GM23338 (cell line): Measurements from ENCODE around the gene COA1. TPM values are rescaled to one million over a fixed set of nuclear protein-coding genes. Genes with fewer than 3 reads are reported as not detected.

ENCODE experiments used
- ATAC-seq: fragments of 200-7000 bp; cut with Tn5 transposase; 3 replicates; pipeline ENCODE4 v1.9.1; 2020
- DNase-seq: peaks from one replicate; pipeline ENCODE4 v3.0.0-alpha.2; 2015; ENCODE audit warnings: low spot score
- H2AFZ ChIP-seq: fragments of 200-600 bp; sonication (generic); 2 replicates; pipeline ENCODE4 v1.8.0; 2016; ENCODE audit warnings: antibody characterized with exemption, mild to moderate bottlenecking, moderate library complexity
- H3F3A ChIP-seq: fragments of 200-600 bp; sonication (generic); replicated peaks from 2 replicates; pipeline ENCODE4 v1.8.0; 2017; ENCODE audit warnings: antibody characterized with exemption, mixed run types, low read depth
- H3K27ac ChIP-seq: fragments of 200-600 bp; sonication (generic); 2 replicates; pipeline ENCODE4 v1.6.1; 2016; ENCODE audit warnings: low read depth
- H3K27me3 ChIP-seq: fragments of 200-600 bp; sonication (generic); 2 replicates; pipeline ENCODE4 v1.8.0; 2016; ENCODE audit warnings: mild to moderate bottlenecking, mixed run types, moderate library complexity; ENCODE audit not compliant: insufficient read depth
- H3K36me3 ChIP-seq: fragments of 200-600 bp; sonication (generic); 2 replicates; pipeline ENCODE4 v1.8.0; 2016; ENCODE audit warnings: mild to moderate bottlenecking; ENCODE audit not compliant: insufficient read depth
- H3K4me1 ChIP-seq: fragments of 200-600 bp; sonication (generic); 2 replicates; pipeline ENCODE4 v1.8.0; 2016; ENCODE audit warnings: mild to moderate bottlenecking, moderate library complexity; ENCODE audit not compliant: insufficient read depth
- H3K4me2 ChIP-seq: fragments of 200-600 bp; sonication (generic); 2 replicates; pipeline ENCODE4 v1.7.1; 2017; ENCODE audit warnings: mixed run types
- H3K4me3 ChIP-seq: fragments of 200-600 bp; sonication (generic); 2 replicates; pipeline ENCODE4 v1.6.1; 2016; ENCODE audit warnings: mixed run types
- H3K79me2 ChIP-seq: fragments of 200-600 bp; sonication (generic); replicated peaks from 2 replicates; pipeline ENCODE4 v1.8.0; 2017; ENCODE audit warnings: mild to moderate bottlenecking; ENCODE audit not compliant: insufficient read depth
- H3K9me2 ChIP-seq: fragments of 200-600 bp; sonication (generic); 2 replicates; pipeline ENCODE4 v1.8.0; 2017; ENCODE audit not compliant: insufficient read depth
- H4K20me1 ChIP-seq: fragments of 200-600 bp; sonication (generic); replicated peaks from 2 replicates; pipeline ENCODE4 v1.8.0; 2017; ENCODE audit warnings: mild to moderate bottlenecking; ENCODE audit not compliant: insufficient read depth
- H3K27ac Mint-ChIP-seq: 2 replicates; pipeline ENCODE4 v1.8.0; 2020; ENCODE audit warnings: inconsistent platforms, mild to moderate bottlenecking, moderate library complexity, mixed read lengths
- H3K27me3 Mint-ChIP-seq: 3 replicates; pipeline ENCODE4 v1.8.0; 2022; ENCODE audit warnings: low read depth, mild to moderate bottlenecking, moderate library complexity, mixed read lengths, inconsistent platforms; ENCODE audit not compliant: insufficient read depth, poor library complexity
- H3K36me3 Mint-ChIP-seq: 3 replicates; pipeline ENCODE4 v1.8.0; 2021; ENCODE audit warnings: low read depth, mild to moderate bottlenecking, inconsistent platforms, moderate library complexity, mixed read lengths
- H3K4me1 Mint-ChIP-seq: 3 replicates; pipeline ENCODE4 v1.8.0; 2020; ENCODE audit warnings: mild to moderate bottlenecking, inconsistent platforms, mixed read lengths
- H3K4me3 Mint-ChIP-seq: 3 replicates; pipeline ENCODE4 v1.8.0; 2021; ENCODE audit warnings: moderate library complexity, mild to moderate bottlenecking, inconsistent platforms, mixed read lengths
- H3K9me3 Mint-ChIP-seq: 3 replicates; pipeline ENCODE4 v1.8.0; 2020; ENCODE audit warnings: moderate library complexity, mild to moderate bottlenecking, inconsistent platforms, mixed read lengths
- CREB1 ChIP-seq: fragments of 250-450 bp; sonication (Bioruptor Pico); IDR thresholded peaks from 2 replicates; pipeline ENCODE4 v1.5.0; 2020; ENCODE audit warnings: low read depth, mild to moderate bottlenecking, moderate library complexity
- EZH2 ChIP-seq: fragments of 200-600 bp; sonication (generic); IDR thresholded peaks from one replicate; pipeline ENCODE4 v1.8.0; 2017; ENCODE audit warnings: antibody characterized with exemption, mild to moderate bottlenecking, low read depth; ENCODE audit not compliant: unreplicated experiment
- EZH2phosphoT487 ChIP-seq: fragments of 200-600 bp; sonication (generic); IDR thresholded peaks from one replicate; pipeline ENCODE4 v1.8.1; 2018; ENCODE audit warnings: antibody characterized with exemption; ENCODE audit not compliant: unreplicated experiment
- JUNB ChIP-seq: IDR thresholded peaks from one replicate; pipeline ENCODE4 v1.6.1; 2016; ENCODE audit warnings: antibody characterized with exemption; ENCODE audit not compliant: unreplicated experiment
- NANOG ChIP-seq: IDR thresholded peaks from 2 replicates; pipeline ENCODE4 v1.6.1; 2016; ENCODE audit warnings: antibody characterized with exemption, borderline replicate concordance
- POLR2AphosphoS5 ChIP-seq: IDR thresholded peaks from 2 replicates; pipeline ENCODE4 v1.6.1; 2016; ENCODE audit warnings: antibody characterized with exemption, low read depth
- STAT1 ChIP-seq: IDR thresholded peaks from one replicate; pipeline ENCODE4 v1.6.1; 2016; ENCODE audit warnings: antibody characterized with exemption; ENCODE audit not compliant: unreplicated experiment
- ZNF114 ChIP-seq: fragments of 250-450 bp; sonication (Bioruptor Pico); IDR thresholded peaks from 2 replicates; pipeline ENCODE4 v1.5.0; 2020; ENCODE audit warnings: mild to moderate bottlenecking, moderate library complexity
- ZNF331 ChIP-seq: fragments of 250-450 bp; sonication (Bioruptor Pico); IDR thresholded peaks from 2 replicates; pipeline ENCODE4 v1.5.0; 2020; ENCODE audit warnings: low read depth, mild to moderate bottlenecking, moderate library complexity
- polyA plus RNA-seq: library from polyadenylated mRNA; unstranded; fragments of >200 nt; fragmentation: Nextera tagmentation; extraction: Ambion mirVana; gene quantifications from 2 replicates; pipeline ENCODE4 v1.2.1, GENCODE V29; 2016
- total RNA-seq: library from RNA; depleted of rRNA; stranded (reverse); fragments of >200 nt; shearing (Covaris generic); gene quantifications from 2 replicates; pipeline ENCODE4 v1.2.3, GENCODE V29; 2014
- TF ChIP-seq, protein P1 (sequence below): IDR thresholded peaks from one replicate; pipeline ENCODE4 v1.6.1; 2018; ENCODE audit warnings: antibody characterized with exemption; ENCODE audit not compliant: unreplicated experiment
- TF ChIP-seq, protein P2 (sequence below), 2 experiments: fragments of 200-600 bp in 1 of 2; sonication (generic) in 1 of 2; conservative IDR thresholded peaks; 2 replicates each; pipeline versions ENCODE4 v1.5.1 to v1.6.1; 2016 to 2017; ENCODE audit warnings: antibody characterized with exemption in 2 of 2, low read depth in 2 of 2, mild to moderate bottlenecking in 2 of 2, moderate library complexity in 1 of 2
- TF ChIP-seq, protein P3 (sequence below): IDR thresholded peaks from 2 replicates; pipeline ENCODE4 v1.6.1; 2016; ENCODE audit warnings: antibody characterized with exemption
- TF ChIP-seq, protein P4 (sequence below): fragments of 250-450 bp; sonication (Bioruptor Pico); IDR thresholded peaks from 2 replicates; pipeline ENCODE4 v1.5.0; 2020; ENCODE audit warnings: mild to moderate bottlenecking, moderate library complexity

The COA1 gene
- total and polyA plus RNA-seq, 2 experiments from 2014 or later = 156 to 158 TPM

DNA sequence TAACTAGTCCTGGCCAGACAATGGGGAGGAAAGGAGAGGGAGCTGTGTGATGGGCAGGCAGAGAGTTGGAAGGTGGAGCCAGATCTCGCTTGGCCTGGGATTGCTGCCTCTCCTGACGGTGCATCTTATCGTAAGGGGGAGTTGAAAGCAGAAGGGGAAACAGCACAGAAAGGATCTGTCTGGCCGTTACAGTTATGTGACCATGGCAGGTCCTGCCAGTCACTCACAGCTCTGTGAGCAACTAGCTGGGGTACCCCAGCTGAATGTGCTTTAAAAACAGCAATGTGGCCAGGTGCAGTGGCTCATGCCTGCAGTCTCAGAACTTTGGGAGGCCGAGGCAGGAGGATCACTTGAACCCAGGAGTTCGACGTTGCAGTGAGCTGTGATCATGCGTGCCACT is 37.2 kb upstream of the COA1 start:
- H3K27me3 Mint-ChIP-seq = peaks cover 3% of the 10 kb centered on the region
- Histone ChIP-seq H3K4me1 (peaks cover 22% of the 10 kb centered on the region), H3K4me3 (no peak overlapping the region), H3K4me2 (no peak overlapping the region), H3K27ac (no peak overlapping the region), H3K36me3 (no peaks in the 10 kb centered on the region), H3K79me2 (no peaks in the 10 kb centered on the region), H3K27me3 (no peaks in the 10 kb centered on the region), H3K9me2 (no peaks in the 10 kb centered on the region), H4K20me1 (no peaks in the 10 kb centered on the region), H3F3A (0 out of 2 replicates have a peak, but pooled peaks cover 3% of the 10 kb centered on the region), H2AFZ (no peak overlapping the region)
- no peaks in the 10 kb centered on the region for H3K9me3 Mint-ChIP-seq
- DNase-seq = peak; percentile 53
- TF ChIP-seq, protein P1, sequence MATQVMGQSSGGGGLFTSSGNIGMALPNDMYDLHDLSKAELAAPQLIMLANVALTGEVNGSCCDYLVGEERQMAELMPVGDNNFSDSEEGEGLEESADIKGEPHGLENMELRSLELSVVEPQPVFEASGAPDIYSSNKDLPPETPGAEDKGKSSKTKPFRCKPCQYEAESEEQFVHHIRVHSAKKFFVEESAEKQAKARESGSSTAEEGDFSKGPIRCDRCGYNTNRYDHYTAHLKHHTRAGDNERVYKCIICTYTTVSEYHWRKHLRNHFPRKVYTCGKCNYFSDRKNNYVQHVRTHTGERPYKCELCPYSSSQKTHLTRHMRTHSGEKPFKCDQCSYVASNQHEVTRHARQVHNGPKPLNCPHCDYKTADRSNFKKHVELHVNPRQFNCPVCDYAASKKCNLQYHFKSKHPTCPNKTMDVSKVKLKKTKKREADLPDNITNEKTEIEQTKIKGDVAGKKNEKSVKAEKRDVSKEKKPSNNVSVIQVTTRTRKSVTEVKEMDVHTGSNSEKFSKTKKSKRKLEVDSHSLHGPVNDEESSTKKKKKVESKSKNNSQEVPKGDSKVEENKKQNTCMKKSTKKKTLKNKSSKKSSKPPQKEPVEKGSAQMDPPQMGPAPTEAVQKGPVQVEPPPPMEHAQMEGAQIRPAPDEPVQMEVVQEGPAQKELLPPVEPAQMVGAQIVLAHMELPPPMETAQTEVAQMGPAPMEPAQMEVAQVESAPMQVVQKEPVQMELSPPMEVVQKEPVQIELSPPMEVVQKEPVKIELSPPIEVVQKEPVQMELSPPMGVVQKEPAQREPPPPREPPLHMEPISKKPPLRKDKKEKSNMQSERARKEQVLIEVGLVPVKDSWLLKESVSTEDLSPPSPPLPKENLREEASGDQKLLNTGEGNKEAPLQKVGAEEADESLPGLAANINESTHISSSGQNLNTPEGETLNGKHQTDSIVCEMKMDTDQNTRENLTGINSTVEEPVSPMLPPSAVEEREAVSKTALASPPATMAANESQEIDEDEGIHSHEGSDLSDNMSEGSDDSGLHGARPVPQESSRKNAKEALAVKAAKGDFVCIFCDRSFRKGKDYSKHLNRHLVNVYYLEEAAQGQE = no peak
- TF ChIP-seq POLR2AphosphoS5 = no peak
- no peak for TF ChIP-seq CREB1 (CRISPR knock-in tag)
- TF ChIP-seq EZH2phosphoT487 = no peak
- TF ChIP-seq, protein P2, sequence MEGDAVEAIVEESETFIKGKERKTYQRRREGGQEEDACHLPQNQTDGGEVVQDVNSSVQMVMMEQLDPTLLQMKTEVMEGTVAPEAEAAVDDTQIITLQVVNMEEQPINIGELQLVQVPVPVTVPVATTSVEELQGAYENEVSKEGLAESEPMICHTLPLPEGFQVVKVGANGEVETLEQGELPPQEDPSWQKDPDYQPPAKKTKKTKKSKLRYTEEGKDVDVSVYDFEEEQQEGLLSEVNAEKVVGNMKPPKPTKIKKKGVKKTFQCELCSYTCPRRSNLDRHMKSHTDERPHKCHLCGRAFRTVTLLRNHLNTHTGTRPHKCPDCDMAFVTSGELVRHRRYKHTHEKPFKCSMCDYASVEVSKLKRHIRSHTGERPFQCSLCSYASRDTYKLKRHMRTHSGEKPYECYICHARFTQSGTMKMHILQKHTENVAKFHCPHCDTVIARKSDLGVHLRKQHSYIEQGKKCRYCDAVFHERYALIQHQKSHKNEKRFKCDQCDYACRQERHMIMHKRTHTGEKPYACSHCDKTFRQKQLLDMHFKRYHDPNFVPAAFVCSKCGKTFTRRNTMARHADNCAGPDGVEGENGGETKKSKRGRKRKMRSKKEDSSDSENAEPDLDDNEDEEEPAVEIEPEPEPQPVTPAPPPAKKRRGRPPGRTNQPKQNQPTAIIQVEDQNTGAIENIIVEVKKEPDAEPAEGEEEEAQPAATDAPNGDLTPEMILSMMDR (conservative IDR thresholded peaks at IDR 0.05; ENCODE audit: low read depth in 2 of 2) = no peak
- no peak for TF ChIP-seq JUNB
- TF ChIP-seq, protein P3, sequence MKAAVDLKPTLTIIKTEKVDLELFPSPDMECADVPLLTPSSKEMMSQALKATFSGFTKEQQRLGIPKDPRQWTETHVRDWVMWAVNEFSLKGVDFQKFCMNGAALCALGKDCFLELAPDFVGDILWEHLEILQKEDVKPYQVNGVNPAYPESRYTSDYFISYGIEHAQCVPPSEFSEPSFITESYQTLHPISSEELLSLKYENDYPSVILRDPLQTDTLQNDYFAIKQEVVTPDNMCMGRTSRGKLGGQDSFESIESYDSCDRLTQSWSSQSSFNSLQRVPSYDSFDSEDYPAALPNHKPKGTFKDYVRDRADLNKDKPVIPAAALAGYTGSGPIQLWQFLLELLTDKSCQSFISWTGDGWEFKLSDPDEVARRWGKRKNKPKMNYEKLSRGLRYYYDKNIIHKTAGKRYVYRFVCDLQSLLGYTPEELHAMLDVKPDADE = no peak
- no peak for TF ChIP-seq ZNF331 (CRISPR knock-in tag)
- no peak for TF ChIP-seq STAT1
- no peak for TF ChIP-seq EZH2
- no peak for TF ChIP-seq NANOG
- TF ChIP-seq, protein P4, sequence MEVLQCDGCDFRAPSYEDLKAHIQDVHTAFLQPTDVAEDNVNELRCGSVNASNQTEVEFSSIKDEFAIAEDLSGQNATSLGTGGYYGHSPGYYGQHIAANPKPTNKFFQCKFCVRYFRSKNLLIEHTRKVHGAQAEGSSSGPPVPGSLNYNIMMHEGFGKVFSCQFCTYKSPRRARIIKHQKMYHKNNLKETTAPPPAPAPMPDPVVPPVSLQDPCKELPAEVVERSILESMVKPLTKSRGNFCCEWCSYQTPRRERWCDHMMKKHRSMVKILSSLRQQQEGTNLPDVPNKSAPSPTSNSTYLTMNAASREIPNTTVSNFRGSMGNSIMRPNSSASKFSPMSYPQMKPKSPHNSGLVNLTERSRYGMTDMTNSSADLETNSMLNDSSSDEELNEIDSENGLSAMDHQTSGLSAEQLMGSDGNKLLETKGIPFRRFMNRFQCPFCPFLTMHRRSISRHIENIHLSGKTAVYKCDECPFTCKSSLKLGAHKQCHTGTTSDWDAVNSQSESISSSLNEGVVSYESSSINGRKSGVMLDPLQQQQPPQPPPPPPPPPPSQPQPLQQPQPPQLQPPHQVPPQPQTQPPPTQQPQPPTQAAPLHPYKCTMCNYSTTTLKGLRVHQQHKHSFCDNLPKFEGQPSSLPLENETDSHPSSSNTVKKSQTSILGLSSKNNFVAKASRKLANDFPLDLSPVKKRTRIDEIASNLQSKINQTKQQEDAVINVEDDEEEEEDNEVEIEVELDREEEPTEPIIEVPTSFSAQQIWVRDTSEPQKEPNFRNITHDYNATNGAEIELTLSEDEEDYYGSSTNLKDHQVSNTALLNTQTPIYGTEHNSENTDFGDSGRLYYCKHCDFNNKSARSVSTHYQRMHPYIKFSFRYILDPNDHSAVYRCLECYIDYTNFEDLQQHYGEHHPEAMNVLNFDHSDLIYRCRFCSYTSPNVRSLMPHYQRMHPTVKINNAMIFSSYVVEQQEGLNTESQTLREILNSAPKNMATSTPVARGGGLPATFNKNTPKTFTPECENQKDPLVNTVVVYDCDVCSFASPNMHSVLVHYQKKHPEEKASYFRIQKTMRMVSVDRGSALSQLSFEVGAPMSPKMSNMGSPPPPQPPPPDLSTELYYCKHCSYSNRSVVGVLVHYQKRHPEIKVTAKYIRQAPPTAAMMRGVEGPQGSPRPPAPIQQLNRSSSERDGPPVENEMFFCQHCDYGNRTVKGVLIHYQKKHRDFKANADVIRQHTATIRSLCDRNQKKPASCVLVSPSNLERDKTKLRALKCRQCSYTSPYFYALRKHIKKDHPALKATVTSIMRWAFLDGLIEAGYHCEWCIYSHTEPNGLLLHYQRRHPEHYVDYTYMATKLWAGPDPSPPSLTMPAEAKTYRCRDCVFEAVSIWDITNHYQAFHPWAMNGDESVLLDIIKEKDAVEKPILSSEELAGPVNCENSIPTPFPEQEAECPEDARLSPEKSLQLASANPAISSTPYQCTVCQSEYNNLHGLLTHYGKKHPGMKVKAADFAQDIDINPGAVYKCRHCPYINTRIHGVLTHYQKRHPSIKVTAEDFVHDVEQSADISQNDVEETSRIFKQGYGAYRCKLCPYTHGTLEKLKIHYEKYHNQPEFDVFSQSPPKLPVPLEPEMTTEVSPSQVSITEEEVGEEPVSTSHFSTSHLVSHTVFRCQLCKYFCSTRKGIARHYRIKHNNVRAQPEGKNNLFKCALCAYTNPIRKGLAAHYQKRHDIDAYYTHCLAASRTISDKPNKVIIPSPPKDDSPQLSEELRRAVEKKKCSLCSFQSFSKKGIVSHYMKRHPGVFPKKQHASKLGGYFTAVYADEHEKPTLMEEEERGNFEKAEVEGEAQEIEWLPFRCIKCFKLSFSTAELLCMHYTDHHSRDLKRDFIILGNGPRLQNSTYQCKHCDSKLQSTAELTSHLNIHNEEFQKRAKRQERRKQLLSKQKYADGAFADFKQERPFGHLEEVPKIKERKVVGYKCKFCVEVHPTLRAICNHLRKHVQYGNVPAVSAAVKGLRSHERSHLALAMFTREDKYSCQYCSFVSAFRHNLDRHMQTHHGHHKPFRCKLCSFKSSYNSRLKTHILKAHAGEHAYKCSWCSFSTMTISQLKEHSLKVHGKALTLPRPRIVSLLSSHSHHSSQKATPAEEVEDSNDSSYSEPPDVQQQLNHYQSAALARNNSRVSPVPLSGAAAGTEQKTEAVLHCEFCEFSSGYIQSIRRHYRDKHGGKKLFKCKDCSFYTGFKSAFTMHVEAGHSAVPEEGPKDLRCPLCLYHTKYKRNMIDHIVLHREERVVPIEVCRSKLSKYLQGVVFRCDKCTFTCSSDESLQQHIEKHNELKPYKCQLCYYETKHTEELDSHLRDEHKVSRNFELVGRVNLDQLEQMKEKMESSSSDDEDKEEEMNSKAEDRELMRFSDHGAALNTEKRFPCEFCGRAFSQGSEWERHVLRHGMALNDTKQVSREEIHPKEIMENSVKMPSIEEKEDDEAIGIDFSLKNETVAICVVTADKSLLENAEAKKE (CRISPR knock-in tag) = no peak
- TF ChIP-seq ZNF114 (CRISPR knock-in tag) = no peak
- H3K4me1 Mint-ChIP-seq = peaks cover 22% of the 10 kb centered on the region
- ATAC-seq = peak; percentile 34
- H3K4me3 Mint-ChIP-seq = no peak overlapping the region; the same call in 2 of the 3 replicates
- no peaks in the 10 kb centered on the region for H3K36me3 Mint-ChIP-seq
- no peak overlapping the region for H3K27ac Mint-ChIP-seq
